Measurements from ENCODE around the gene PLA2G3.
A peak's percentile ranks its signal among the peaks of the same experiment; 100 is the strongest.
"Not testable (repeated sequence)": the region's sequence is repeated elsewhere in the genome, so short reads cannot be mapped to it uniquely, and the experiment has no call there.

The PLA2G3 gene

GRCh38 chr22:31122532-31123291 is 17.6 kb downstream of the PLA2G3 start, which contains the start of gene INPP5J:
INPP5J (plus strand) TSS chr22:31122966; CDS start chr22:31123015, 49 bp downstream.
- DNase-seq (ENCODE audit: low spot score), result peak; percentile 84

GRCh38 chr22:31122196-31122531 is 18.1 kb downstream of the PLA2G3 start:
- no peak for DNase-seq (ENCODE audit: low spot score)

GRCh38 chr22:31121403-31121802 is 18.9 kb downstream of the PLA2G3 start:
- no peak for DNase-seq (ENCODE audit: low spot score)

GRCh38 chr22:31120642-31121041 is 19.7 kb downstream of the PLA2G3 start:
- no peak for DNase-seq (ENCODE audit: low spot score)

- DNase-seq (ENCODE audit: low spot score), result no peak
Observed at GRCh38 chr22:31120230-31120629, 20.1 kb downstream of the PLA2G3 start.

- no peak for DNase-seq (ENCODE audit: low spot score)
Observed at GRCh38 chr22:31119026-31119717, 21.1 kb downstream of the PLA2G3 start.

GRCh38 chr22:31118046-31118820 is 22.1 kb downstream of the PLA2G3 start:
- no peak for DNase-seq (ENCODE audit: low spot score)

- DNase-seq (ENCODE audit: low spot score), result not testable (repeated sequence)
Observed at GRCh38 chr22:31112547-31113091, 27.7 kb downstream of the PLA2G3 start.

GRCh38 chr22:31107894-31108218 is 32.5 kb downstream of the PLA2G3 start:
- DNase-seq (ENCODE audit: low spot score), result no peak

GRCh38 chr22:31107178-31107893 is 33.0 kb downstream of the PLA2G3 start, which contains the start of gene SELENOM:
SELENOM (minus strand) TSS chr22:31107568; CDS start chr22:31107505, 63 bp downstream.
- peak; percentile 99 for DNase-seq (ENCODE audit: low spot score)

GRCh38 chr22:31106731-31107177 is 33.6 kb downstream of the PLA2G3 start:
- DNase-seq (ENCODE audit: low spot score), result peak; percentile 63

- no peak for DNase-seq (ENCODE audit: low spot score)
Observed at GRCh38 chr22:31106001-31106571, 34.2 kb downstream of the PLA2G3 start.

GRCh38 chr22:31105282-31105929 is 34.9 kb downstream of the PLA2G3 start:
- DNase-seq (ENCODE audit: low spot score), result no peak

GRCh38 chr22:31104869-31105268 is 35.4 kb downstream of the PLA2G3 start:
- no peak for DNase-seq (ENCODE audit: low spot score)

- no peak for DNase-seq (ENCODE audit: low spot score)
Observed at GRCh38 chr22:31103899-31104694, 36.2 kb downstream of the PLA2G3 start.

GRCh38 chr22:31103111-31103510 is 37.2 kb downstream of the PLA2G3 start:
- DNase-seq (ENCODE audit: low spot score), result no peak

- peak; percentile 92 for DNase-seq (ENCODE audit: low spot score)
Observed at GRCh38 chr22:31102441-31103081, 37.7 kb downstream of the PLA2G3 start.

- no peak for DNase-seq (ENCODE audit: low spot score)
Observed at GRCh38 chr22:31100762-31101525, 39.4 kb downstream of the PLA2G3 start.

All from AG20443 (cell line).